GM12872 (cell line): ENCODE data around the gene ZNF804B.

Experiments used
- CTCF ChIP-seq: IDR thresholded peaks from 3 replicates; pipeline ENCODE4 v1.5.1; 2011; ENCODE audit warnings: low read depth, mild to moderate bottlenecking, low read length, moderate library complexity; ENCODE audit not compliant: insufficient read depth

ZNF804B gene

GRCh38 chr7:89316584-89317251 lies 557.2 kb downstream of the ZNF804B start:
- no peak for TF ChIP-seq CTCF

- TF ChIP-seq CTCF: no peak
Measured at GRCh38 chr7:89332026-89332425, 572.5 kb downstream of the ZNF804B start.

GRCh38 chr7:89334797-89335196 lies 575.3 kb downstream of the ZNF804B start:
- no peak for TF ChIP-seq CTCF

- no peak for TF ChIP-seq CTCF
Measured at GRCh38 chr7:89335490-89335889, 576.0 kb downstream of the ZNF804B start.

GRCh38 chr7:89336121-89336520 lies 576.6 kb downstream of the ZNF804B start:
- no peak for TF ChIP-seq CTCF

DNA sequence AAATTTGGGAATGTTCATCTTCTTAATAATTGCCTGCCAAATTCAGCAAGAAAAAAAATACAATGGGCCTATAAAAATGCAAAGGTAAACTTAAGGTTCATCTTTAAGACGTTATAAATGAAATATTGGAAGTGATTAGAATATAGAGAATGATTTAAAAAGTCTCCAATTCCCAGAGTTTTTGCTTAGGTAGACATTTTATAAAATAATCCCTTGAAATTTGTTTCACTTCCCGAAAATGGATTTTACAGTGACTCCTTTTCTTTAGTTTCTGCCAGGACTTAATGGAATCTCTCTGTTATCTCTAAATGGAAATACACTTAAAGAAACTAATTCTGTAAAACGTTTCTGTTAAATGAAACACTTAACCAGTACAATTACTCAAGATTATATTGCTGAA lies 580.2 kb downstream of the ZNF804B start:
- TF ChIP-seq CTCF: no peak

- no peak for TF ChIP-seq CTCF
Measured at GRCh38 chr7:89357121-89357520, 597.6 kb downstream of the ZNF804B start.
